HEK293 (cell line): ENCODE measurements around the gene ARHGAP21.

Experiments
- CTCF ChIA-PET: fragments of 350-600 bp; formaldehyde crosslinking; extraction: SDS; loops from one replicate; lab custom pipeline; 2021; ENCODE audit warnings: antibody characterized with exemption; lab: Yijun Ruan, JAX
- POLR2A ChIA-PET: fragments of 300-600 bp; formaldehyde crosslinking; extraction: SDS; loops from one replicate; lab custom pipeline; 2020; ENCODE audit warnings: antibody characterized with exemption, inconsistent platforms; lab: Yijun Ruan, JAX
- H3K27ac ChIP-seq: fragments of 200-500 bp; sonication (Bioruptor generic); 2 replicates; pipeline ENCODE4 v1.5.1; 2014; ENCODE audit warnings: low read depth, low read length, control low read depth, inconsistent platforms; ENCODE audit errors: extremely low read depth
- H3K36me3 ChIP-seq, 2 experiments: fragments of 200-500 bp in 1 of 2; sonication (Bioruptor generic) in 1 of 2; 1 replicate in 1 of 2; 2 replicates in 1 of 2; pipeline ENCODE4 v1.5.1; 2014 to 2017; ENCODE audit warnings: inconsistent platforms in 2 of 2, low read length in 2 of 2; ENCODE audit not compliant: control insufficient read depth in 2 of 2, insufficient read depth in 1 of 2
- H3K4me1 ChIP-seq: fragments of 200-500 bp; sonication (Bioruptor generic); 2 replicates; pipeline ENCODE4 v1.5.1; 2014; ENCODE audit warnings: mild to moderate bottlenecking, low read length, inconsistent platforms; ENCODE audit not compliant: control insufficient read depth, insufficient read depth
- H3K4me3 ChIP-seq: 2 replicates; pipeline ENCODE4 v1.5.1; 2011; ENCODE audit warnings: low read depth, mild to moderate bottlenecking, control low read depth, low read length, moderate library complexity
- H3K9me3 ChIP-seq: fragments of 200-500 bp; sonication (Bioruptor generic); 2 replicates; pipeline ENCODE4 v1.5.1; 2014; ENCODE audit warnings: low read depth, low read length, inconsistent platforms; ENCODE audit not compliant: control insufficient read depth, insufficient read depth
- BCL11B ChIP-seq: fragments of 450-650 bp; formaldehyde crosslinking; IDR thresholded peaks from 2 replicates; pipeline ENCODE4 v1.5.1; 2016; ENCODE audit warnings: low read depth, missing biosample characterization, missing genetic modification characterization
- HOXA7 ChIP-seq: sonication (generic); formaldehyde crosslinking; IDR thresholded peaks from 2 replicates; pipeline ENCODE4 v1.8.1; 2022; ENCODE audit warnings: missing genetic modification reagents, borderline replicate concordance
- HOXC10 ChIP-seq: sonication (generic); formaldehyde crosslinking; IDR thresholded peaks from 2 replicates; pipeline ENCODE4 v1.8.1; 2023; ENCODE audit warnings: mild to moderate bottlenecking, missing genetic modification reagents
- KLF10 ChIP-seq: fragments of 450-650 bp; IDR thresholded peaks from 2 replicates; pipeline ENCODE4 v1.5.1; 2018; ENCODE audit warnings: missing biosample characterization, mild to moderate bottlenecking, missing genetic modification characterization
- MZF1 ChIP-seq: fragments of 450-650 bp; formaldehyde crosslinking; IDR thresholded peaks from 2 replicates; pipeline ENCODE4 v1.5.1; 2017; ENCODE audit warnings: missing biosample characterization, missing genetic modification characterization, borderline replicate concordance
- WT1 ChIP-seq: fragments of 450-650 bp; formaldehyde crosslinking; IDR thresholded peaks from 2 replicates; pipeline ENCODE4 v1.5.1; 2016; ENCODE audit warnings: missing biosample characterization, missing genetic modification characterization
- YY1 ChIP-seq: fragments of 450-650 bp; formaldehyde crosslinking; IDR thresholded peaks from 2 replicates; pipeline ENCODE4 v1.5.1; 2018; ENCODE audit warnings: missing biosample characterization, missing genetic modification characterization
- ZNF146 ChIP-seq: fragments of 450-650 bp; formaldehyde crosslinking; IDR thresholded peaks from 2 replicates; pipeline ENCODE4 v1.5.1; 2016; ENCODE audit warnings: missing biosample characterization, missing genetic modification characterization
- ZNF184 ChIP-seq: fragments of 450-650 bp; IDR thresholded peaks from 2 replicates; pipeline ENCODE4 v1.5.1; 2018; ENCODE audit warnings: missing biosample characterization, mild to moderate bottlenecking, missing genetic modification characterization
- ZNF202 ChIP-seq: fragments of 450-650 bp; formaldehyde crosslinking; IDR thresholded peaks from 2 replicates; pipeline ENCODE4 v1.5.1; 2016; ENCODE audit warnings: missing biosample characterization, missing genetic modification characterization, borderline replicate concordance
- ZNF248 ChIP-seq: fragments of 450-650 bp; formaldehyde crosslinking; IDR thresholded peaks from 2 replicates; pipeline ENCODE4 v1.5.1; 2017; ENCODE audit warnings: missing biosample characterization, missing genetic modification characterization
- ZNF274 ChIP-seq, 2 experiments: fragments of 200-500 bp in 1 of 2; fragments of 450-650 bp in 1 of 2; sonication (Bioruptor generic) in 1 of 2; formaldehyde crosslinking in 1 of 2; IDR thresholded peaks; 2 replicates each; pipeline versions ENCODE4 v1.5.1 to v1.6.1; 2014 to 2016; ENCODE audit warnings: borderline replicate concordance in 1 of 2, inconsistent platforms in 1 of 2, low read length in 1 of 2, missing biosample characterization in 1 of 2, missing genetic modification characterization in 1 of 2
- ZNF292 ChIP-seq: fragments of 450-650 bp; formaldehyde crosslinking; IDR thresholded peaks from 2 replicates; pipeline ENCODE4 v1.5.1; 2016; ENCODE audit warnings: low read depth, missing biosample characterization, missing genetic modification characterization, borderline replicate concordance
- ZNF423 ChIP-seq: fragments of 450-650 bp; formaldehyde crosslinking; IDR thresholded peaks from 2 replicates; pipeline ENCODE4 v1.5.1; 2016; ENCODE audit warnings: missing biosample characterization, missing genetic modification characterization
- ZNF514 ChIP-seq: fragments of 450-650 bp; formaldehyde crosslinking; IDR thresholded peaks from 2 replicates; pipeline ENCODE4 v1.5.1; 2016; ENCODE audit warnings: missing biosample characterization, missing genetic modification characterization
- ZNF560 ChIP-seq: fragments of 450-650 bp; formaldehyde crosslinking; IDR thresholded peaks from 2 replicates; pipeline ENCODE4 v1.5.1; 2017; ENCODE audit warnings: missing biosample characterization, missing genetic modification characterization, borderline replicate concordance
- ZNF76 ChIP-seq: fragments of 450-650 bp; formaldehyde crosslinking; IDR thresholded peaks from 2 replicates; pipeline ENCODE4; 2016; ENCODE audit warnings: low read depth, missing biosample characterization, missing genetic modification characterization, borderline replicate concordance
- ZNF792 ChIP-seq: fragments of 450-650 bp; formaldehyde crosslinking; IDR thresholded peaks from 2 replicates; pipeline ENCODE4 v1.5.1; 2016; ENCODE audit warnings: missing biosample characterization, missing genetic modification characterization
- ZNF837 ChIP-seq: fragments of 450-650 bp; formaldehyde crosslinking; IDR thresholded peaks from 2 replicates; pipeline ENCODE4 v1.5.1; 2016; ENCODE audit warnings: missing biosample characterization, missing genetic modification characterization
- ZSCAN16 ChIP-seq: fragments of 450-650 bp; formaldehyde crosslinking; IDR thresholded peaks from 2 replicates; pipeline ENCODE4 v1.5.1; 2016; ENCODE audit warnings: missing biosample characterization, missing genetic modification characterization
- TF ChIP-seq, protein P1 (sequence below): fragments of 450-650 bp; formaldehyde crosslinking; IDR thresholded peaks from 2 replicates; pipeline ENCODE4 v1.5.1; 2016; ENCODE audit warnings: missing biosample characterization, missing genetic modification characterization
- TF ChIP-seq, protein P2 (sequence below): sonication (generic); formaldehyde crosslinking; IDR thresholded peaks from 2 replicates; pipeline ENCODE4 v1.8.1; 2022; ENCODE audit warnings: mild to moderate bottlenecking, moderate library complexity, missing genetic modification reagents
- TF ChIP-seq, protein P3 (sequence below): fragments of 450-650 bp; formaldehyde crosslinking; optimal IDR thresholded peaks from 2 replicates; pipeline ENCODE3; 2016; ENCODE audit warnings: missing biosample characterization, mild to moderate bottlenecking, missing genetic modification characterization
- TF ChIP-seq, protein P4 (sequence below): fragments of 450-650 bp; formaldehyde crosslinking; IDR thresholded peaks from 2 replicates; pipeline ENCODE4 v1.5.1; 2016; ENCODE audit warnings: missing biosample characterization, missing genetic modification characterization, low read depth
- TF ChIP-seq, protein P5 (sequence below): fragments of 450-650 bp; formaldehyde crosslinking; IDR thresholded peaks from 2 replicates; pipeline ENCODE4 v1.5.1; 2016; ENCODE audit warnings: missing biosample characterization, missing genetic modification characterization

Gene ARHGAP21

DNA sequence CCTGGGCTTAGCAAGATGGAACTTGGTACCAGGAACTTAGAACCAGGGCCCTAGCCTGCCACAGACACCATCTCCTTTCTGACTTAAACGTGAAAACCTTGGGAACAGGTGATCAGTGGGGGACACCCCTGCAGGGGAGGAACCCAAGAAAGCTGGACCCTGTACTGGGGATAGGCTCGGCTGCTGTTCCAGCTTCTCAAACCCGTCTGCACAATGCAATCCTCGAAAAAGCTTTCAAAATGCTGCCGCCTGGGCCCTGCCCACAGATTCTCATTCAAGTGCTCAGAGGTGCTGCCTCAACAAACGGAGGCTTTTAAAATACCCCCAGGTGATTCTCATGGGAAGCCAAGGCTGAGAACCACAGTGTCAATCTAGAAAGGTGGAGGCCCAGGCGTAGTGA, 169.7 kb downstream of the ARHGAP21 start:
- no peaks in the 10 kb centered on the region for H3K9me3 ChIP-seq
- no peak overlapping the region for H3K4me3 ChIP-seq
- ChIA-PET CTCF (interaction anchor here (0.7 to 1.4 kb wide), 4 partner anchors 8 to 83 kb away, joined by 3 to 6 read pairs (median 3); no protein-coding TSS in a partner anchor), POLR2A (no interaction called here)
- H3K4me1 ChIP-seq: no peaks in the 10 kb centered on the region
- TF ChIP-seq, protein P1, sequence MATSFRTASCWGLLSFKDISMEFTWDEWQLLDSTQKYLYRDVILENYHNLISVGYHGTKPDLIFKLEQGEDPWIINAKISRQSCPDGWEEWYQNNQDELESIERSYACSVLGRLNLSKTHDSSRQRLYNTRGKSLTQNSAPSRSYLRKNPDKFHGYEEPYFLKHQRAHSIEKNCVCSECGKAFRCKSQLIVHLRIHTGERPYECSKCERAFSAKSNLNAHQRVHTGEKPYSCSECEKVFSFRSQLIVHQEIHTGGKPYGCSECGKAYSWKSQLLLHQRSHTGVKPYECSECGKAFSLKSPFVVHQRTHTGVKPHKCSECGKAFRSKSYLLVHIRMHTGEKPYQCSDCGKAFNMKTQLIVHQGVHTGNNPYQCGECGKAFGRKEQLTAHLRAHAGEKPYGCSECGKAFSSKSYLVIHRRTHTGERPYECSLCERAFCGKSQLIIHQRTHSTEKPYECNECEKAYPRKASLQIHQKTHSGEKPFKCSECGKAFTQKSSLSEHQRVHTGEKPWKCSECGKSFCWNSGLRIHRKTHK (tag by site-specific recombination): no peak
- TF ChIP-seq BCL11B (tag by site-specific recombination) (no peak), ZNF202 (no peak), HOXC10 (no peak), ZNF184 (tag by site-specific recombination) (no peak), ZNF274 (IDR thresholded peaks at IDR 0.05; ENCODE audit: low read length) (no peak), ZNF274 (tag by site-specific recombination; IDR thresholded peaks at IDR 0.05; ENCODE audit: borderline replicate concordance) (no peak), KLF10 (tag by site-specific recombination) (no peak), ZNF248 (tag by site-specific recombination) (no peak), HOXA7 (no peak), ZNF76 (tag by site-specific recombination) (no peak), ZNF560 (tag by site-specific recombination) (no peak), ZNF837 (tag by site-specific recombination) (no peak), YY1 (tag by site-specific recombination) (no peak), WT1 (tag by site-specific recombination) (no peak), ZNF146 (no peak), MZF1 (tag by site-specific recombination) (no peak), ZNF514 (tag by site-specific recombination) (no peak)
- TF ChIP-seq, protein P2, sequence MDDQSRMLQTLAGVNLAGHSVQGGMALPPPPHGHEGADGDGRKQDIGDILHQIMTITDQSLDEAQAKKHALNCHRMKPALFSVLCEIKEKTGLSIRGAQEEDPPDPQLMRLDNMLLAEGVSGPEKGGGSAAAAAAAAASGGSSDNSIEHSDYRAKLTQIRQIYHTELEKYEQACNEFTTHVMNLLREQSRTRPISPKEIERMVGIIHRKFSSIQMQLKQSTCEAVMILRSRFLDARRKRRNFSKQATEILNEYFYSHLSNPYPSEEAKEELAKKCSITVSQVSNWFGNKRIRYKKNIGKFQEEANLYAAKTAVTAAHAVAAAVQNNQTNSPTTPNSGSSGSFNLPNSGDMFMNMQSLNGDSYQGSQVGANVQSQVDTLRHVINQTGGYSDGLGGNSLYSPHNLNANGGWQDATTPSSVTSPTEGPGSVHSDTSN: no peak
- TF ChIP-seq, protein P3, sequence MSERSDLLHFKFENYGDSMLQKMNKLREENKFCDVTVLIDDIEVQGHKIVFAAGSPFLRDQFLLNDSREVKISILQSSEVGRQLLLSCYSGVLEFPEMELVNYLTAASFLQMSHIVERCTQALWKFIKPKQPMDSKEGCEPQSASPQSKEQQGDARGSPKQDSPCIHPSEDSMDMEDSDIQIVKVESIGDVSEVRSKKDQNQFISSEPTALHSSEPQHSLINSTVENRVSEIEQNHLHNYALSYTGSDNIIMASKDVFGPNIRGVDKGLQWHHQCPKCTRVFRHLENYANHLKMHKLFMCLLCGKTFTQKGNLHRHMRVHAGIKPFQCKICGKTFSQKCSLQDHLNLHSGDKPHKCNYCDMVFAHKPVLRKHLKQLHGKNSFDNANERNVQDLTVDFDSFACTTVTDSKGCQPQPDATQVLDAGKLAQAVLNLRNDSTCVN (tag by site-specific recombination): no peak
- TF ChIP-seq, protein P4, sequence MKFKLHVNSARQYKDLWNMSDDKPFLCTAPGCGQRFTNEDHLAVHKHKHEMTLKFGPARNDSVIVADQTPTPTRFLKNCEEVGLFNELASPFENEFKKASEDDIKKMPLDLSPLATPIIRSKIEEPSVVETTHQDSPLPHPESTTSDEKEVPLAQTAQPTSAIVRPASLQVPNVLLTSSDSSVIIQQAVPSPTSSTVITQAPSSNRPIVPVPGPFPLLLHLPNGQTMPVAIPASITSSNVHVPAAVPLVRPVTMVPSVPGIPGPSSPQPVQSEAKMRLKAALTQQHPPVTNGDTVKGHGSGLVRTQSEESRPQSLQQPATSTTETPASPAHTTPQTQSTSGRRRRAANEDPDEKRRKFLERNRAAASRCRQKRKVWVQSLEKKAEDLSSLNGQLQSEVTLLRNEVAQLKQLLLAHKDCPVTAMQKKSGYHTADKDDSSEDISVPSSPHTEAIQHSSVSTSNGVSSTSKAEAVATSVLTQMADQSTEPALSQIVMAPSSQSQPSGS (tag by site-specific recombination): no peak
- H3K36me3 ChIP-seq: no peaks in the 10 kb centered on the region
- no peak overlapping the region for H3K27ac ChIP-seq

DNA sequence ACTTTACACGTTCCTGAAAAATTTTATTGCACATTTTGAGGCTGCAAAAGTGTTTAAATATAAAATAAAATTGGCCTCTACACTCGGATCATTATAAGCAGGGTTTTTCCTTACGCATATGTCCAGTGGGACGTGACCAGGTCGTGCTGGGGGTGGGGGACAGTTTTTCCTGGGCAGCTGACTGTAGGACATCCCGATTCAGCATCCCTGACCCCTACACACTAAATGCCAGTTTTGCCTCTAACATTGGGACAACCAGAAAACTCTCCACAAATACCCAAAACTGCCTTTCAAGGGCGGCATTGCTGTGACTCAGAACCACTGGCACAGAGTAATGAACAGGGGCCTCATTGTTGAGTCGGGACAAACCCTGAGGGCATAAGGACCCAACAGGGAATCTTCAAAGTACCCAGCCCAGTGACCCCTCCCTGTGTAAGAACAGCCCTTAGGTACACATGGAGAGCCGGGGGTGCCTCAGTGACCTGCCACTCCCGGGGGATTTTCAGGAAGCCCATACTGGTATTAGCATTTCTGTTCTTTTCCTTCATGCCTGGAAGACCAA, 170.6 kb downstream of the ARHGAP21 start:
- H3K4me3 ChIP-seq: no peak overlapping the region
- no peak overlapping the region for H3K27ac ChIP-seq
- H3K9me3 ChIP-seq: no peaks in the 10 kb centered on the region
- ChIA-PET CTCF (interaction anchor here (1.5 kb wide), 1 partner anchor 35 kb away, joined by 4 read pairs; no protein-coding TSS in a partner anchor), POLR2A (no interaction called here)
- TF ChIP-seq ZNF792 (tag by site-specific recombination): no peak
- no peak for TF ChIP-seq ZNF514 (tag by site-specific recombination)
- TF ChIP-seq ZSCAN16 (tag by site-specific recombination): no peak
- no peak for TF ChIP-seq MZF1 (tag by site-specific recombination)
- no peak for TF ChIP-seq ZNF292 (tag by site-specific recombination)
- TF ChIP-seq, protein P5, sequence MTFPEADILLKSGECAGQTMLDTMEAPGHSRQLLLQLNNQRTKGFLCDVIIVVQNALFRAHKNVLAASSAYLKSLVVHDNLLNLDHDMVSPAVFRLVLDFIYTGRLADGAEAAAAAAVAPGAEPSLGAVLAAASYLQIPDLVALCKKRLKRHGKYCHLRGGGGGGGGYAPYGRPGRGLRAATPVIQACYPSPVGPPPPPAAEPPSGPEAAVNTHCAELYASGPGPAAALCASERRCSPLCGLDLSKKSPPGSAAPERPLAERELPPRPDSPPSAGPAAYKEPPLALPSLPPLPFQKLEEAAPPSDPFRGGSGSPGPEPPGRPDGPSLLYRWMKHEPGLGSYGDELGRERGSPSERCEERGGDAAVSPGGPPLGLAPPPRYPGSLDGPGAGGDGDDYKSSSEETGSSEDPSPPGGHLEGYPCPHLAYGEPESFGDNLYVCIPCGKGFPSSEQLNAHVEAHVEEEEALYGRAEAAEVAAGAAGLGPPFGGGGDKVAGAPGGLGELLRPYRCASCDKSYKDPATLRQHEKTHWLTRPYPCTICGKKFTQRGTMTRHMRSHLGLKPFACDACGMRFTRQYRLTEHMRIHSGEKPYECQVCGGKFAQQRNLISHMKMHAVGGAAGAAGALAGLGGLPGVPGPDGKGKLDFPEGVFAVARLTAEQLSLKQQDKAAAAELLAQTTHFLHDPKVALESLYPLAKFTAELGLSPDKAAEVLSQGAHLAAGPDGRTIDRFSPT (tag by site-specific recombination): no peak
- no peak for TF ChIP-seq ZNF423
- no peaks in the 10 kb centered on the region for H3K36me3 ChIP-seq
- no peaks in the 10 kb centered on the region for H3K4me1 ChIP-seq
